H1 (cell line): ENCODE measurements around the gene PRKD1. TPM values are rescaled to one million over a fixed set of nuclear protein-coding genes. Genes with fewer than 3 reads are reported as not detected.

Experiments used
- CTCF ChIA-PET: fragments of 300-600 bp; sonication (Branson Sonifier 250); formaldehyde crosslinking; loops from one replicate; lab custom pipeline; 2021; ENCODE audit not compliant: partially characterized antibody; lab: Charles Lee
- POLR2A ChIA-PET: fragments of 300-600 bp; sonication (Branson Sonifier 250); formaldehyde crosslinking; loops from one replicate; lab custom pipeline; 2021; ENCODE audit warnings: inconsistent platforms; ENCODE audit not compliant: partially characterized antibody; lab: Charles Lee
- DNase-seq, 2 experiments: peaks; one replicate each; pipeline versions ENCODE4 v3.0.0 to v3.0.0-alpha.2; 2010 to 2022; ENCODE audit warnings: low spot score in 2 of 2, low read depth in 1 of 2, mixed read lengths in 1 of 2
- FAIRE-seq: peaks from 2 replicates; lab custom pipeline; 2011; peaks lifted over from hg19 to GRCh38; lab: Jason Lieb, UNC
- H2AFZ ChIP-seq: 2 replicates; pipeline ENCODE4 v1.8.1; 2012; ENCODE audit warnings: low read length, inconsistent platforms
- H2AK5ac ChIP-seq: 2 replicates; pipeline ENCODE4 v1.6.1; 2013; ENCODE audit warnings: low read depth, low read length
- H2BK120ac ChIP-seq: replicated peaks from 2 replicates; pipeline ENCODE3; 2013; ENCODE audit warnings: low read depth, low read length, inconsistent platforms
- H2BK12ac ChIP-seq: 2 replicates; pipeline ENCODE4 v1.6.1; 2013; ENCODE audit warnings: low read depth, low read length
- H2BK15ac ChIP-seq: 2 replicates; pipeline ENCODE4 v1.6.1; 2013; ENCODE audit warnings: low read length
- H2BK20ac ChIP-seq: 2 replicates; pipeline ENCODE4 v1.6.1; 2013; ENCODE audit warnings: low read length
- H2BK5ac ChIP-seq: 2 replicates; pipeline ENCODE4 v1.6.1; 2013; ENCODE audit warnings: low read depth, low read length
- H3K14ac ChIP-seq: 2 replicates; pipeline ENCODE4 v1.6.1; 2013; ENCODE audit warnings: inconsistent platforms; ENCODE audit not compliant: insufficient read length
- H3K18ac ChIP-seq: 2 replicates; pipeline ENCODE4 v1.6.1; 2013; ENCODE audit warnings: low read length; ENCODE audit errors: extremely low read depth
- H3K23ac ChIP-seq: 2 replicates; pipeline ENCODE4 v1.6.1; 2013; ENCODE audit warnings: inconsistent platforms; ENCODE audit not compliant: insufficient read length
- H3K23me2 ChIP-seq: 2 replicates; pipeline ENCODE4 v1.6.1; 2013; ENCODE audit warnings: low read depth, low read length
- H3K27ac ChIP-seq: 2 replicates; pipeline ENCODE4 v1.6.1; 2011; ENCODE audit warnings: low read depth, low read length, inconsistent platforms
- H3K27me3 ChIP-seq, 4 experiments: replicated peaks in 1 of 4; 1 replicate in 1 of 4; 2 replicates in 3 of 4; pipeline versions ENCODE4 v1.6.1 to v1.8.1; 2011 to 2013; ENCODE audit warnings: low read length in 3 of 4, mild to moderate bottlenecking in 3 of 4, inconsistent platforms in 2 of 4, mixed read lengths in 2 of 4, moderate library complexity in 1 of 4; ENCODE audit not compliant: control insufficient read depth in 3 of 4, insufficient read depth in 3 of 4; ENCODE audit errors: extremely low read depth in 1 of 4
- H3K36me3 ChIP-seq, 4 experiments: 2 replicates each; pipeline versions ENCODE4 v1.6.1 to v1.8.1; 2011 to 2013; ENCODE audit warnings: mild to moderate bottlenecking in 4 of 4, low read length in 3 of 4, moderate library complexity in 2 of 4, control low read depth in 1 of 4, inconsistent platforms in 1 of 4; ENCODE audit not compliant: insufficient read depth in 4 of 4, control insufficient read depth in 2 of 4
- H3K4ac ChIP-seq: replicated peaks from 2 replicates; pipeline ENCODE3; 2013; ENCODE audit warnings: low read length, low read depth, mixed read lengths, inconsistent platforms; ENCODE audit not compliant: insufficient read length
- H3K4me1 ChIP-seq, 4 experiments: replicated peaks in 1 of 4; 1 replicate in 1 of 4; 2 replicates in 3 of 4; pipeline versions ENCODE4 v1.6.1 to v1.8.1; 2011 to 2013; ENCODE audit warnings: low read length in 3 of 4, inconsistent platforms in 2 of 4, mixed read lengths in 1 of 4; ENCODE audit not compliant: insufficient read depth in 4 of 4, control insufficient read depth in 3 of 4
- H3K4me2 ChIP-seq, 2 experiments: 2 replicates each; pipeline versions ENCODE4 v1.6.1 to v1.8.1; 2011 to 2013; ENCODE audit warnings: low read depth in 2 of 2, low read length in 2 of 2, control low read depth in 1 of 2, inconsistent platforms in 1 of 2, mild to moderate bottlenecking in 1 of 2; ENCODE audit not compliant: insufficient read depth in 1 of 2
- H3K4me3 ChIP-seq, 4 experiments: fragments of 200-600, 300-600 bp in 1 of 4; sonication (generic), shearing (Covaris generic), sonication (Bioruptor Twin) in 1 of 4; 2 replicates each; pipeline versions ENCODE4 v1.5.1 to v1.8.1; 2011 to 2016; ENCODE audit warnings: low read length in 4 of 4, low read depth in 3 of 4, control low read depth in 2 of 4, inconsistent platforms in 2 of 4, mild to moderate bottlenecking in 2 of 4, mixed read lengths in 1 of 4, moderate library complexity in 1 of 4; ENCODE audit not compliant: insufficient read depth in 2 of 4; ENCODE audit errors: extremely low read depth in 1 of 4
- H3K56ac ChIP-seq: replicated peaks from 2 replicates; pipeline ENCODE3; 2013; ENCODE audit warnings: low read depth, mild to moderate bottlenecking, mixed read lengths, low read length, inconsistent platforms; ENCODE audit not compliant: insufficient read length
- H3K79me1 ChIP-seq: 2 replicates; pipeline ENCODE4 v1.6.1; 2013; ENCODE audit warnings: low read depth, low read length, control low read depth
- H3K79me2 ChIP-seq, 2 experiments: 2 replicates each; pipeline versions ENCODE4 v1.6.1 to v1.8.1; 2012 to 2013; ENCODE audit warnings: low read length in 2 of 2, mild to moderate bottlenecking in 2 of 2, inconsistent platforms in 1 of 2; ENCODE audit not compliant: insufficient read depth in 2 of 2, control insufficient read depth in 1 of 2
- H3K9ac ChIP-seq, 4 experiments: replicated peaks in 1 of 4; 1 replicate in 1 of 4; 2 replicates in 3 of 4; pipeline versions ENCODE4 v1.6.1 to v1.8.1; 2011 to 2013; ENCODE audit warnings: low read depth in 3 of 4, low read length in 3 of 4, control low read depth in 2 of 4, mild to moderate bottlenecking in 2 of 4, moderate library complexity in 2 of 4, inconsistent platforms in 1 of 4; ENCODE audit errors: extremely low read depth in 1 of 4
- H3K9me3 ChIP-seq, 2 experiments: 2 replicates each; pipeline versions ENCODE4 v1.6.1 to v1.8.1; 2012 to 2013; ENCODE audit warnings: mild to moderate bottlenecking in 2 of 2, moderate library complexity in 2 of 2, control low read depth in 1 of 2, inconsistent platforms in 1 of 2, low read depth in 1 of 2, low read length in 1 of 2, mixed read lengths in 1 of 2; ENCODE audit not compliant: insufficient read depth in 2 of 2
- H4K20me1 ChIP-seq, 2 experiments: replicated peaks in 1 of 2; 2 replicates each; pipeline versions ENCODE3 to v1.8.1; 2011 to 2013; ENCODE audit warnings: inconsistent platforms in 2 of 2, low read length in 2 of 2, mild to moderate bottlenecking in 1 of 2; ENCODE audit not compliant: insufficient read depth in 2 of 2, control insufficient read depth in 1 of 2
- H4K5ac ChIP-seq: 2 replicates; pipeline ENCODE4 v1.6.1; 2013; ENCODE audit warnings: low read length, low read depth, mixed read lengths, inconsistent platforms; ENCODE audit not compliant: insufficient read length
- H4K8ac ChIP-seq: 2 replicates; pipeline ENCODE4 v1.8.0; 2013; ENCODE audit warnings: mild to moderate bottlenecking, moderate library complexity, low read length, inconsistent platforms; ENCODE audit not compliant: insufficient read depth; ENCODE audit errors: extremely low read depth
- H4K91ac ChIP-seq: replicated peaks from 2 replicates; pipeline ENCODE3; 2013; ENCODE audit warnings: low read length, mixed read lengths, inconsistent platforms; ENCODE audit not compliant: insufficient read length
- ASH2L ChIP-seq: fragments of 200-600, 300-600 bp; sonication (generic); IDR thresholded peaks from one replicate; pipeline ENCODE4 v1.7.1; 2017; ENCODE audit warnings: low read length
- CTBP2 ChIP-seq: IDR thresholded peaks from 2 replicates; pipeline ENCODE4 v1.7.0; 2011; ENCODE audit warnings: borderline replicate concordance, mild to moderate bottlenecking, moderate library complexity, mixed read lengths, low read length; ENCODE audit not compliant: insufficient read depth, insufficient read length
- JUN ChIP-seq: IDR thresholded peaks from 2 replicates; pipeline ENCODE4 v1.6.1; 2011; ENCODE audit warnings: low read depth, mild to moderate bottlenecking, improper control_type of control experiment, low read length
- MAFK ChIP-seq: IDR thresholded peaks from 2 replicates; pipeline ENCODE4 v1.6.1; 2012; ENCODE audit warnings: low read depth, mild to moderate bottlenecking, improper control_type of control experiment, low read length
- POLR2A ChIP-seq, 2 experiments: IDR thresholded peaks; 1 replicate in 1 of 2; 2 replicates in 1 of 2; pipeline ENCODE4 v1.6.1; 2011; ENCODE audit warnings: low read depth in 2 of 2, low read length in 2 of 2, mild to moderate bottlenecking in 2 of 2; ENCODE audit errors: control extremely low read depth in 1 of 2
- WGBS, 2 experiments: shearing (Covaris generic) in 1 of 2; methylation state at CpG; one replicate each; pipeline versions ENCODE4 v1.1.6 to v1.1.7; 2013 to 2015; ENCODE audit warnings: low lambda C conversion rate in 2 of 2, mixed read lengths in 2 of 2, inconsistent platforms in 1 of 2, low coverage in 1 of 2, missing lambda C conversion rate in 1 of 2; ENCODE audit not compliant: insufficient replicate concordance in 2 of 2, insufficient coverage in 1 of 2, insufficient read length in 1 of 2; ENCODE audit errors: extremely low coverage in 1 of 2, missing lambda C conversion rate in 1 of 2; 5-methylcytosine and 5-hydroxymethylcytosine counted together
- polyA plus RNA-seq, 7 experiments: library from polyadenylated mRNA; depleted of rRNA in 3 of 7; stranded (reverse) in 5 of 7; unstranded in 2 of 7; fragments of >200 nt in 5 of 7; fragments of 200-250 nt in 2 of 7; gene quantifications; 1 replicate in 5 of 7; 2 replicates in 1 of 7; 4 replicates in 1 of 7; pipeline versions ENCODE4 v1.2.1 to v1.2.3, GENCODE V29; 2011 to 2013; ENCODE audit warnings: missing spikeins in 2 of 7, mixed read lengths in 2 of 7
- total RNA-seq: library from RNA; stranded (reverse); fragmentation: NEBNext Ultra II Directional; extraction: Animal tissue kit (Norgen Biotek cat#: 25700); gene quantifications from 2 replicates; pipeline ENCODE4 v1.2.1, GENCODE V29; 2021
- TF ChIP-seq, protein P1 (sequence below), 3 experiments: IDR thresholded peaks; 1 replicate in 2 of 3; 2 replicates in 1 of 3; pipeline versions ENCODE4 v1.5.1 to v1.6.1; 2011; ENCODE audit warnings: low read length in 3 of 3, mild to moderate bottlenecking in 3 of 3, inconsistent platforms in 2 of 3, low read depth in 1 of 3, moderate library complexity in 1 of 3; ENCODE audit not compliant: insufficient read depth in 1 of 3; ENCODE audit errors: control extremely low read depth in 1 of 3

Gene PRKD1
- total and polyA plus RNA-seq, 2 of the 8 experiments (the other 6 are each of a cell fraction or from before 2014, with no cell fraction given), result 3.6 to 6.8 TPM

DNA sequence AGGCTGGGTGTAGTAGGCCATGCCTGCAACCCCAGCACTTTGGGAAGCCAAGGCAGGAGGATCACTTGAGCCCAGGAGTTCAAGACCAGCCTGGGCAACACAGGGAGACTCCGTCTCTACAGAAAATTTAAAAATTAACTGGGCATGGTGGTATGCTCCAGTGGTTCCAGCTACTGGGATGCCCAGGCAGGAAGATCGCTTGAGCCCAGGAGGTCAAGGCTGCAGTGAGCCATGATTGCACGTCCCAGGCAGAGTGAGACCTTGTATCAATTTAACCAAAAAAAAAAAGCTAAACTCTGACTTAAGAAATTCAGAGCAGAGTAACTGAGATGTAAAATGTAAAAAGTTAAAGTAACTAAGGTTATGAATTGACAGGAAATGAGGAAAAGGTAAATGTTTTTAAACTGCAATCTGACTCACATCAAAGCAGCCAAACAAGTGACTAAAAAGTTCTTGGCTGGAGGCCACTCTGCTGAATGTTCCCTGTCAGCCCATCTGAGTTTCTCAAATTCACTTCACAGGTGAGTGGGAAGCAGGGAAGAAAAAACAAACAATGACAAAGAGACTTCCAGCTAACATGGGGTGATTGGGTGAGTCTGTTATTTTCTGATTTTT, 21.3 kb downstream of the PRKD1 start:
- Histone ChIP-seq H3K36me3 (no peaks in the 10 kb centered on the region), H3K4ac (no peak overlapping the region), H2BK120ac (no peak overlapping the region), H3K4me1 (no peaks in the 10 kb centered on the region), H4K8ac (no peak overlapping the region), H2AK5ac (no peak overlapping the region), H3K9me3 (peaks cover 0 to 8% of the 10 kb centered on the region in 2 experiments; a peak in 2 of 4 replicates), H3K23ac (no peak overlapping the region), H3K18ac (no peak overlapping the region), H3K14ac (no peak overlapping the region), H3K4me3 (no peak overlapping the region), H3K79me1 (no peaks in the 10 kb centered on the region), H3K79me2 (no peaks in the 10 kb centered on the region), H4K91ac (no peak overlapping the region), H2BK12ac (no peak overlapping the region), H3K27ac (no peak overlapping the region), H3K27me3 (no peaks in the 10 kb centered on the region), H3K23me2 (no peaks in the 10 kb centered on the region), H2BK5ac (no peak overlapping the region), H2BK15ac (no peak overlapping the region), H2AFZ (no peak overlapping the region), H4K5ac (no peak overlapping the region), H2BK20ac (no peak overlapping the region), H4K20me1 (no peaks in the 10 kb centered on the region), H3K56ac (no peak overlapping the region), H3K9ac (no peak overlapping the region), H3K4me2 (no peak overlapping the region)
- no peak for TF ChIP-seq ASH2L
- TF ChIP-seq MAFK, result no peak
- no peak for TF ChIP-seq CTBP2
- no peak for TF ChIP-seq JUN
- no peak for TF ChIP-seq POLR2A (IDR thresholded peaks at IDR 0.05; ENCODE audit: control extremely low read depth in 1 of 2, low read depth in 2 of 2, low read length in 2 of 2)
- TF ChIP-seq, protein P1, sequence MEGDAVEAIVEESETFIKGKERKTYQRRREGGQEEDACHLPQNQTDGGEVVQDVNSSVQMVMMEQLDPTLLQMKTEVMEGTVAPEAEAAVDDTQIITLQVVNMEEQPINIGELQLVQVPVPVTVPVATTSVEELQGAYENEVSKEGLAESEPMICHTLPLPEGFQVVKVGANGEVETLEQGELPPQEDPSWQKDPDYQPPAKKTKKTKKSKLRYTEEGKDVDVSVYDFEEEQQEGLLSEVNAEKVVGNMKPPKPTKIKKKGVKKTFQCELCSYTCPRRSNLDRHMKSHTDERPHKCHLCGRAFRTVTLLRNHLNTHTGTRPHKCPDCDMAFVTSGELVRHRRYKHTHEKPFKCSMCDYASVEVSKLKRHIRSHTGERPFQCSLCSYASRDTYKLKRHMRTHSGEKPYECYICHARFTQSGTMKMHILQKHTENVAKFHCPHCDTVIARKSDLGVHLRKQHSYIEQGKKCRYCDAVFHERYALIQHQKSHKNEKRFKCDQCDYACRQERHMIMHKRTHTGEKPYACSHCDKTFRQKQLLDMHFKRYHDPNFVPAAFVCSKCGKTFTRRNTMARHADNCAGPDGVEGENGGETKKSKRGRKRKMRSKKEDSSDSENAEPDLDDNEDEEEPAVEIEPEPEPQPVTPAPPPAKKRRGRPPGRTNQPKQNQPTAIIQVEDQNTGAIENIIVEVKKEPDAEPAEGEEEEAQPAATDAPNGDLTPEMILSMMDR (IDR thresholded peaks at IDR 0.05; ENCODE audit: control extremely low read depth in 1 of 3, insufficient read depth in 1 of 3, low read depth in 1 of 3, low read length in 3 of 3), result no peak
- POLR2A ChIA-PET, result interaction anchor here (0.6 kb wide), 1 partner anchor 1186 kb away, joined by 3 read pairs; no protein-coding TSS in a partner anchor
- FAIRE-seq (peak; percentile 13), DNase-seq (no peak)
- CTCF ChIA-PET, result interaction anchor here (0.6 kb wide), 1 partner anchor 550 kb away, joined by 3 read pairs; no protein-coding TSS in a partner anchor
- 97% methylated on average over 3 of the region's 3 CpGs; no CpG with 5 or more reads in 1 of the 2 experiments for WGBS, 2 experiments
